Hematopoietic multipotent progenitor cell treated with erythropoietin and hydrocortisone succinate and interleukin-3 and kit ligand, for 8 days (in vitro differentiated cells): Measurements from ENCODE around the gene ADAT2.
A peak's percentile ranks its signal among the peaks of the same experiment; 100 is the strongest.

Source experiments
- DNase-seq: peaks from one replicate; pipeline ENCODE4 v3.0.0-alpha.2; 2015

ADAT2 gene

GRCh38 chr6:143441010-143441409, 9.5 kb downstream of the ADAT2 start:
- DNase-seq: no peak

- DNase-seq: no peak
Observed at GRCh38 chr6:143432588-143432987, 17.9 kb downstream of the ADAT2 start.

DNA sequence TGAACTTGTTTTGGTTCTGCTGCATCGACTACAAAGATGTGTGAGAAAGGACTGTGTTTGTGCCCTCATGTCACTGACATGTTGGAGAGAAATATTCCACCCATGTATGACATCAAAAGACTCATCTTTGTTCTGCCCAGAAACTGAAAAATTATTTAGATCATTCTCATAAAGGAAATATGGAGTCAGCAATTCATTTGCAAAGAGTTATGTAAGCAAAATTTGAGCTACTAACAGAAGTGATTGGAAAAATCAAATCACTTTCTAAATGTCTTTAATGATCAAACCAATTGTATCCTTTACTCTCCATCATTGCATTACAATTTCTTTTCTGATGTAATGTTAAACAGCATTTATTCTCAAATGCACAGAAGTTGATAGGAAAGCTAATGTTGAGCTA, 19.3 kb downstream of the ADAT2 start:
- DNase-seq: no peak

GRCh38 chr6:143429970-143430369, 20.5 kb downstream of the ADAT2 start:
- no peak for DNase-seq

- DNase-seq: peak; percentile 64
Observed at GRCh38 chr6:143427109-143427817, 23.2 kb downstream of the ADAT2 start.

DNA sequence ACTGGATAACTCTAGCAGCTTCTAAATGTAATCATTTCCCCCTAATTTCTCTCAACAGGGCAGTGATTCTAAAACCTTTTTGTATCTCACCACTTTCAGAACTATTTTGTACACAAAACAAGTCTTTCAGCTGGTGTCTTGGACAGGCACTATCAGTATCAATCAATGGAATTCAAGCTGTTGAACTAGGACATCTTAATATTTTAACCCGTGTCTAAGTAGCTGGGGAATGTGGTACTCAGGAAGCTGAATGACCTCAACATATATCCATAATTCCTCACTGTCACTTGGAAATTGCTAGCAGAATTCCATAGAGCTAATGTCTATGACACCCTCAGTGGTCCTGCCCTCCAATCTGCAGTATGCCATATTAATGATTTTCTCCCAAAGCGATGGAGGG, 24.5 kb downstream of the ADAT2 start:
- DNase-seq: no peak

DNA sequence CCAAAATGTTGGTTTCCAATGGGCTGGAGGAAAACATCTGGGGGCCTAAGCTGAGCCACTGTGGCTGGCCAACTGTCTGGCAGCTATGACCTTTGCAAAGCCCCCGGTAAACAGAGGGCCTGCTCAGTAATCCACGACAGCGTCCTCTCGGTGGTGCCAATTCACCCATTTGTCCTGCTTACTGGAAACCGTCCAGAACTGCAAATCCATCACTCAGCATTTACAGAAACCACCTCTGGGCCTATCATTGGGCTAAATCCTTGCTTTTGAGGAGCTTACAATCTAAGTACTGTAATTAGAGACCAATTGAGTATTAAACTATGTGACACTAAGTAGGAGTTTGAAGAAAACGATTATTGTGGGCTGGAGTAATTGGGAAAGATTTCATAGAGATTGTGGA, 31.0 kb downstream of the ADAT2 start:
- no peak for DNase-seq

- no peak for DNase-seq
Observed at GRCh38 chr6:143414769-143415168, 35.7 kb downstream of the ADAT2 start.

GRCh38 chr6:143410859-143411270, 39.6 kb downstream of the ADAT2 start:
- DNase-seq: no peak

- DNase-seq: no peak
Observed at GRCh38 chr6:143408787-143409162, 41.7 kb downstream of the ADAT2 start.

- DNase-seq: no peak
Observed at GRCh38 chr6:143408151-143408786, 42.2 kb downstream of the ADAT2 start.

GRCh38 chr6:143406673-143407072, 43.8 kb downstream of the ADAT2 start:
- DNase-seq: no peak

GRCh38 chr6:143405373-143406154, 44.9 kb downstream of the ADAT2 start:
- no peak for DNase-seq

DNA sequence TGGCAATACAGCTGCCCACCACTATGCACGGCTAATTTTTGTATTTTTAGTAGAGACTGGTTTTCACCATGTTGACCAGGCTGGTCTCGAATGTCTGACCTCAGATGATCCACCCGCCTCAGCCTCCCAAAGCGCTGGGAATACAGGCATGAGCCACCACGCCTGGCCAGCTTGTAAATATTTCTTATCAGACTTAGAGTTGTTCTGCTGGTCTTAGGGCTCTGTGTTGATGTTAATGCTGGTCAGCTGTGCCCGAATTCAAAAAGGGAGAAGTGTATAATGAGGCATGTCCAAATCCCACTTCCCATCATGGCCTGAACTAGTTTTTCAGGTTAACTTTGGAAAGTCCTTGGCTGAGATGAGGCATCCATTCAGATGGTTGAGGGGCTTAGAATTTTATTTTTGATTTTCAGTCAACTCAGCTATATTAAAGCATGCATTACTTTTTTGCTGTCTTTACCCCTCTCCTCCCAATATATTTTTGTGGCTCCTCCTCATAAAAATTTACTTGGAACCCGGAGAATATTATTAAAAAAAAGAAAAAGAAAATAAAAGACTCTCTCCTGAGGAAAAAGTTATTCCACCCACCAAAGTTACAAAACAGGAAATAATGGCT, 47.7 kb downstream of the ADAT2 start:
- DNase-seq: no peak

DNA sequence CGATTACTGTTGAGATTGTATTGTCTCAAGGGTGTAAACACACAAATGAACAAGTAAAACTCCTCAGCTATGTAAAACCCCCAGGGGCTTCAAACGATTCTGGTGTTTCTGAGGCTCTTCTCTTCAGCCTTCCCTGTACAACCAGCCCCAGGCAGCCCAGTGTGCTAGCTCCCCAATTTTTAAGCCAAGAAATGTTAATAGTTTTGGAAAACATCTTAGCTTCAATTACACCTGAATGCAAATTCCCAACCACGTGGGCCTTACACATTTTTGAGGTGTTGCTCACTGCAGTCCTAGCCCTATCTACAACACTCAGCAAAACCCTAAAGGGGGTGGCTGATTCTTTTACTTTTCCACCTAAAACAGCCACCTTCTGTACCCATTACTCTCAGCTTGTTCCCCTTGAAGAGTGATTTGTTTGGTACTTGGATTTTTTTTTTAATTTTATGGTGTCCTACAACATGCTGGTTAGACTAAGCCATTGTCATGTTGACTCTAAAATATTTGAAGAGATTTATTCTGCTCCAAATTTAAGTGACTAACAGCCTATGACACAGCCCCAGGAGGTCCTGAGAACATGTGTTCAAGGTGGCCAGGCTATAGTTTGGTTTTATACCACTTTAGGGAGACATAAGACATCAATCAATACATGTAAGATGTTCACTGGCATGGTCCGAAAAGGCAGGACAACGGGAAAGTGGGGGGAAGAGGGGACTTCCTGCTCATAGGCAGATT, 48.7 kb downstream of the ADAT2 start:
- no peak for DNase-seq

DNA sequence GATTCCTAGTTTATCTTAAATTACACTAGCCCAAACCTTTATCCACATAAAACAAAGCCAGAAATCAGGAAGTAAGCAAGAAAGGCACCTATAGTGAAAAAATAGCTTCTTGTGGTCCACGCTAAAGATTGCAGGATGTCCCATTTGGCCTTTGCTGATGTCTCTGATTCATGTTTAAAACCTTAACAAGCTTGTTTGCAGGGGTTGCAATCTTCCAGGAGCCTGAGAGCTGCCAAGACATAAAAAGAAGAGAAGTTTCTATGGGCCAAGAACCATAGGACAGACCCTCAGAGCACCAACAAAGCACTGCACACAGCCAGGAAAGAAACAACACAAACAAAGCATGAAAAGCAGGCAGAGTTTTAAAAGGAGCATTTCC, 49.4 kb downstream of the ADAT2 start:
- DNase-seq: no peak

- peak; percentile 28 for DNase-seq
Observed at GRCh38 chr6:143400258-143401067, 50.0 kb downstream of the ADAT2 start.

DNA sequence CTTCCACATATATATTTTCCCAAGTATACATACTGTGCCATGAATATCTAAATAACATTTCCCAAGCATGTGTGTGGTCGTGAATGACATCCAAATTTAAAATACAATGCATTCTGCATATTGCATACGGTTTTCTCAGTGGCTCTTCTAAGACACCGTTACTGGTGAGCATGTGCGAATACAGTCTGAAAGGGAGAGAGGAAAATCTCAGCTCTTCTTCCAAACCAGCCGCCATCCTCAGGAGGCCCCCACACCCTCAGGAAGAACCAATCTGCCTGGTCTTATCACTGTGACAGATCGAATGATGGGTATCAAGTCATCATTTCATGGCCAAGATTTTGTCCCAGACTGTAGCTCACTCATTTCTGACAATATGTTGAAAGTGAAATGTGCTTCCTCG, 50.7 kb downstream of the ADAT2 start:
- no peak for DNase-seq

GRCh38 chr6:143399176-143399575, 51.3 kb downstream of the ADAT2 start:
- no peak for DNase-seq

DNA sequence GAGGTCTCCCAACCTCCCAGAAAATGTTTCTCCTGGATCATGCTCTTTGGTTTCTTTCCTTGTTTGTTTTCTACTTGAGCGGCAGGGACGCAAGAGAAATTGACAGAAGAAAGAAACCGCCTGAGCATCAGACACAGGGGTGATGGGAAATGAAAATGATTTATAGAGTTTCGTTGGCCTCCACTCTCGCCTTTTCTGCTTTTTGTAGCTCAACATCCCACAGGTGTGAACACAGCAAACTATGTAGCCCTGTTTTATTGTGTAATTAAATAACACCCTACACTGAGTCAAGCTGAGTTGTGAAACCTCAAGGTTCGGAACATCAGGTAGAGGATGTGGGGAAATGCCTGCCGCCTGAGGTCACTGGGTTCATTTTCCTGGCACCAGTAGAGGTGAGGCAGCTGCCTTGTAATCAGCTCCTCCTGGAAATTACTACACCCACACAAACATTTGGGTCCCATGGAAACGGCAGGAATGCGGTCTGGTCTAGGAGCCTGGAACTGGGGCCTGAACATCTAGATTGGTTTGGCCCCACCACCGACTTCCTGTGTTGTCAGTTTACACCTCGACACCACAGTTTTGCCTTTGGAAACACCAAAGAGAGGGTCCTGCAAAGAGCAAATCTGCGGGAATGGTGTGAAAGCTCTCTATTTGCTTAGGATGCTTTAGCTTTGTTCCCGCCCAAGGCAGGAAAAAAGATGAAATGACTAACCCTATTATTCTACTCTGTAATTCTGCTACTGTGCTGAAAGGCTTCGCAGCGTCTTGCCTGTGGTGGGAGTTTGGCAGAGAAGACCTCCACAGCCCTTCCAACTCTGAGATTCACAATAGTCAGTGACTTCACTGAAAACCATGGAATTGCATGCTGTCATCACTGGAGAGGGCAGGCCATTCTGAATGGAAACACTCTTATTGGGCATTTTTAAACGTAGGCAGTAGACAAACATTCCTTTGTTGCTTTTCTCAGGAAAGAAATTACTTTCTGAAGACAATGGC, 53.0 kb downstream of the ADAT2 start:
- no peak for DNase-seq
